ENCODE results near the gene PDP2.

Gene PDP2

DNA sequence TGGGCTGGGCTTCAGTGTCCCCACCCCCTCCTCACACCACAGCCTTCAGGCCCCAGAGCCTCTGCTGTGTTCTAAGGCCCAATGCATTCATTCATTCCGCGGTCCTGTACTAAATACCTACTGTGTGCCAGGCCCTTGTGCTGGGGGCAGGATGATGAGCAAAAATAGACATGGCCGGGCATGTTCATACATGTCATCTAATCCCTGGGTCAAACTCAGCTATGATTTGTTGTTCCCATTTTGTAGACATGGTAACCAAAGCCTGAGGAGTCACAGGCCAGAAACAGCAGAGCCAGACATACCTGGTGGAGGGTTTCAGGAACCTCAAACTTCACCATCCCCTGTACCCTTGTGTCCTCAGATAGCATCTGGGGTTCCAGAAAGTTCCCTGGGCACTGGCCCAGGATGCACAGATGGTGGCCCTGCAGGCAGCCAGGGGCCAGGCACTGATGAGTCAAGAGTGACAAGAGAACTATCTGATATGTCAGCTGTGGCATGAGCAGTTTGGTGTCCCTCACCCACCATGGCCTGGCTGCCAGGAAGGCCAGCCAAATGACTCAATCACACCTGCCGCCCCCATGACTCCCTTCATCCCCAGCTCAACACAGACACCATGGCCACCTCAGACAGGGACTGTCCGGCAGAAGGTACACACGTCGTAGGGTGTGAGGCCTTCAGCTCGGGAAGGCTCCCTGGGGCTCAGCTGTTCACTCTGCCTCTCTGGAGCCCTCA is 47.8 kb downstream of the PDP2 start:
- Histone ChIP-seq H3K27me3 (replicated peaks; ENCODE audit: insufficient read depth, low read length) (peaks cover 24% of the 10 kb centered on the region), H3K9ac (ENCODE audit: low read length) (no peak overlapping the region), H2AFZ (ENCODE audit: low read length) (no peak overlapping the region), H3K79me2 (ENCODE audit: low read length) (peaks cover 7% of the 10 kb centered on the region), H3K4me1 (ENCODE audit: low read length) (0 out of 2 replicates have a peak, but pooled peaks cover under 1% of the 10 kb centered on the region), H3F3A (ENCODE audit: insufficient read depth, low read length) (no peaks in the 10 kb centered on the region; the same call in 1 of the 2 replicates), H3K9me3 (replicated peaks; ENCODE audit: insufficient read depth, low read length) (no peaks in the 10 kb centered on the region), H4K20me1 (ENCODE audit: insufficient read depth, low read length) (no peaks in the 10 kb centered on the region), H3K27ac (ENCODE audit: low read length) (no peak overlapping the region), H3K9me2 (replicated peaks; ENCODE audit: insufficient read depth, low read length) (no peaks in the 10 kb centered on the region), H3K4me3 (ENCODE audit: low read length) (no peak overlapping the region), H3K4me2 (ENCODE audit: low read depth, low read length) (no peak overlapping the region), H3K36me3 (replicated peaks; ENCODE audit: insufficient read depth, low read length) (no peaks in the 10 kb centered on the region)
- no peak for TF ChIP-seq EZH2phosphoT487 (IDR thresholded peaks at IDR 0.05; ENCODE audit: low read length)
- DNase-seq = no peak

DNA sequence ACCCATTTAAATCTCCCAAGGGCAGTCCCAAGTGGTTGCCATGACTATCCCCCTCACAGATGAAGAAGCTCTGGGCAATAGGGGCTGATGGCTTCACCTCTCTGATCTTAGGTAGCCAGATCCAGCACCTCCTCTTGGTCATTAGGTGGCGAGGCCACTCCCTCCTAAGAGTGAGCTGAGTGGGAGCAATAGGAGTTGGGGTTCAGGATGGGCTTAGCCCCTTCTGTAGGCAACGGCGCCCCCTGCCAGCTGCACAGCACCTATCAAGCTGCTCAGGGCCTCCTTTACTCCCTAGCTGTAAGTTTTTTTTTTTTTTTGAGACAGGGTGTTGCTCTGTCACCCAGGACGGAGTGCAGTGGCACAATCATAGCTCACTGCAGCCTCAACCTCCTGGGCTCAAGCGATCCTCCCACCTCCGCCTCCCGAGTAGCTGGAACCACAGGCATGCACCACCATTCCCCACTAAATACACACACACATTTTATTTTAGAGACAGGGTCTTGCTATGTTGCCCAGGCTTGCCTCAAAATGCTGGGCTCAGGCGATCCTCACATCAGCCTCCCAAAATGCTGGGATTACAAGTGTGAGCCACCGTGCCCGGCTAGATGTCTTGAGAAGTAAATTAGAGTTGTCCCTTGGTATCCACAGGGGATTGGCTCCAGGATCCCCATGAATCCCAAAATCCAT is 48.5 kb downstream of the PDP2 start:
- Histone ChIP-seq H3K4me1 (ENCODE audit: low read length) (0 out of 2 replicates have a peak, but pooled peaks cover 4% of the 10 kb centered on the region), H3K4me2 (ENCODE audit: low read depth, low read length) (no peak overlapping the region), H3K4me3 (ENCODE audit: low read length) (no peak overlapping the region), H3K9me3 (replicated peaks; ENCODE audit: insufficient read depth, low read length) (no peaks in the 10 kb centered on the region), H3K9me2 (replicated peaks; ENCODE audit: insufficient read depth, low read length) (no peaks in the 10 kb centered on the region), H4K20me1 (ENCODE audit: insufficient read depth, low read length) (no peaks in the 10 kb centered on the region), H3K79me2 (ENCODE audit: low read length) (peaks cover 15% of the 10 kb centered on the region), H2AFZ (ENCODE audit: low read length) (no peak overlapping the region), H3K36me3 (replicated peaks; ENCODE audit: insufficient read depth, low read length) (no peaks in the 10 kb centered on the region), H3K27ac (ENCODE audit: low read length) (no peak overlapping the region), H3K9ac (ENCODE audit: low read length) (no peak overlapping the region), H3K27me3 (replicated peaks; ENCODE audit: insufficient read depth, low read length) (peaks cover 17% of the 10 kb centered on the region), H3F3A (ENCODE audit: insufficient read depth, low read length) (no peaks in the 10 kb centered on the region; the same call in 1 of the 2 replicates)
- no peak for DNase-seq
- TF ChIP-seq CTCF (IDR thresholded peaks at IDR 0.05; ENCODE audit: low read length) (peak; percentile 34), EZH2phosphoT487 (IDR thresholded peaks at IDR 0.05; ENCODE audit: low read length) (no peak)

DNA sequence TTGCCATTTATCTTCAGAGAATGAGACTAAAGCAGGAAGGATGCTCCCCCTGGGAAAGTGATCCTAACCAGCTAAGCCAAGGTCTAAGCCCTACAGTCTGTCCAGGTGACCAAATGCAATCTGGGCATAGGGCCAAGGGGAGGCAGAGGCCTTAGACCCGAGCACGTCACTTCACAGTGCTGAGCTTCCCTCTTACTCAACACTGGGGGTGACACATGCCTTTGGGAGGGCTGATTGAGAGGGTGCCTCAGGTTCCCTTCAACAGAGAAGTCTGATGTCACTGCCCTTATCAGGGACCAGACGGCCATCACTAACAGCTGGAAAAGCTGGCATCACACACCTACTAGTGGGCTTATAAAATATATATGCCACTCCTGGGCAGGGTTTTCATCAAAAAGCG is 49.9 kb downstream of the PDP2 start:
- H3K9ac ChIP-seq (ENCODE audit: low read length) = no peak overlapping the region
- H3K36me3 ChIP-seq (replicated peaks; ENCODE audit: insufficient read depth, low read length) = no peaks in the 10 kb centered on the region
- 0 out of 2 replicates have a peak, but pooled peaks cover 4% of the 10 kb centered on the region for H3K4me1 ChIP-seq (ENCODE audit: low read length)
- peaks cover 5% of the 10 kb centered on the region for H3K27me3 ChIP-seq (replicated peaks; ENCODE audit: insufficient read depth, low read length)
- TF ChIP-seq EZH2 (optimal IDR thresholded peaks at IDR 0.05; ENCODE audit: low read depth, low read length) = no peak
- TF ChIP-seq CTCF (IDR thresholded peaks at IDR 0.05; ENCODE audit: low read length) = no peak
- TF ChIP-seq EZH2phosphoT487 (IDR thresholded peaks at IDR 0.05; ENCODE audit: low read length) = no peak
- no peaks in the 10 kb centered on the region for H3K9me3 ChIP-seq (replicated peaks; ENCODE audit: insufficient read depth, low read length)
- H2AFZ ChIP-seq (ENCODE audit: low read length) = no peak overlapping the region
- H4K20me1 ChIP-seq (ENCODE audit: insufficient read depth, low read length) = no peaks in the 10 kb centered on the region
- H3K9me2 ChIP-seq (replicated peaks; ENCODE audit: insufficient read depth, low read length) = no peaks in the 10 kb centered on the region
- no peak overlapping the region for H3K4me3 ChIP-seq (ENCODE audit: low read length)
- no peak overlapping the region for H3K27ac ChIP-seq (ENCODE audit: low read length)
- H3K79me2 ChIP-seq (ENCODE audit: low read length) = peaks cover 28% of the 10 kb centered on the region
- H3F3A ChIP-seq (ENCODE audit: insufficient read depth, low read length) = no peaks in the 10 kb centered on the region; the same call in 1 of the 2 replicates
- H3K4me2 ChIP-seq (ENCODE audit: low read depth, low read length) = no peak overlapping the region
- no peak for DNase-seq

Measured in MM.1S (cell line).